HL-60 (cell line): ENCODE measurements around the gene TNFAIP1.

ENCODE experiments used
- DNase-seq, 2 experiments: peaks; one replicate each; pipeline ENCODE4 v3.0.0-alpha.2; 2010 to 2020; ENCODE audit warnings: low read depth in 1 of 2, low spot score in 1 of 2
- H3K27ac ChIP-seq: fragments of 250-450 bp; sonication (Bioruptor Pico); replicated peaks from 2 replicates; pipeline ENCODE4 v1.5.1; 2020; ENCODE audit warnings: mild to moderate bottlenecking, moderate library complexity
- H3K27me3 ChIP-seq: fragments of 250-450 bp; sonication (Bioruptor Pico); 2 replicates; pipeline ENCODE4 v1.5.1; 2021; ENCODE audit warnings: mild to moderate bottlenecking, moderate library complexity; ENCODE audit not compliant: insufficient read depth, poor library complexity, severe bottlenecking
- H3K4me3 ChIP-seq: replicated peaks from 2 replicates; pipeline ENCODE4 v1.5.1; 2011; ENCODE audit warnings: mild to moderate bottlenecking, control low read depth, low read length; ENCODE audit not compliant: insufficient read depth
- GABPA ChIP-seq: IDR thresholded peaks from 2 replicates; pipeline ENCODE4 v1.6.1; 2012; ENCODE audit warnings: low read depth
- POLR2AphosphoS5 ChIP-seq: IDR thresholded peaks from 2 replicates; pipeline ENCODE4 v1.6.1; 2012; ENCODE audit warnings: low read depth
- SPI1 ChIP-seq: IDR thresholded peaks from 2 replicates; pipeline ENCODE4 v1.6.1; 2012; ENCODE audit warnings: low read depth, mild to moderate bottlenecking, borderline replicate concordance
- TF ChIP-seq, protein P1 (sequence below): IDR thresholded peaks from 2 replicates; pipeline ENCODE4 v1.6.1; 2012; ENCODE audit warnings: low read depth; ENCODE audit not compliant: insufficient replicate concordance
- TF ChIP-seq, protein P2 (sequence below): IDR thresholded peaks from one replicate; pipeline ENCODE4 v1.5.1; 2011; ENCODE audit warnings: low read length, control low read depth, inconsistent platforms; ENCODE audit not compliant: insufficient read depth

The TNFAIP1 gene

DNA sequence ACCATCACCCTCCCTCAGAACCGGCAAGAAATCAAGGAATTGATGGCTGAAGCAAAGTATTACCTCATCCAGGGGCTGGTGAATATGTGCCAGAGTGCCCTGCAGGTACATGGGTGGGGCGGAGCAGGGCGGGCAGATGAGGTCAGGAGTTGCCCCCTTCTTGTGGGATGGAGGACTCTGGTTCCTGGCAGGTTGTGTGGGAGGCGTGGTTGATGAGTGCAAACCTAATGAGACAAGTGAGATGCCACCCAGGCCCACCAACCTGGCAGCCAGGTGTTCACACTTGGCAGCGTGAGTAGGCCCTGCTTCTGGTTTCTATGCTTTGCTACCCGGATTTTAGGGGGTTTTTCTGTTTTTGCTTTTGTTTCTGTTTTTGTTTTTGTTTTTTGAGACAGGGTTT, 4.8 kb downstream of the TNFAIP1 start:
- TF ChIP-seq POLR2AphosphoS5 (no peak), GABPA (no peak)

GRCh38 chr17:28341516-28341915, 6.0 kb downstream of the TNFAIP1 start:
- Histone ChIP-seq H3K4me3 (no peak overlapping the region), H3K27me3 (no peaks in the 10 kb centered on the region), H3K27ac (no peak overlapping the region)
- no peak for DNase-seq
- no peak for TF ChIP-seq GABPA
- TF ChIP-seq SPI1, result no peak
- no peak for TF ChIP-seq POLR2AphosphoS5
- TF ChIP-seq, protein P1, sequence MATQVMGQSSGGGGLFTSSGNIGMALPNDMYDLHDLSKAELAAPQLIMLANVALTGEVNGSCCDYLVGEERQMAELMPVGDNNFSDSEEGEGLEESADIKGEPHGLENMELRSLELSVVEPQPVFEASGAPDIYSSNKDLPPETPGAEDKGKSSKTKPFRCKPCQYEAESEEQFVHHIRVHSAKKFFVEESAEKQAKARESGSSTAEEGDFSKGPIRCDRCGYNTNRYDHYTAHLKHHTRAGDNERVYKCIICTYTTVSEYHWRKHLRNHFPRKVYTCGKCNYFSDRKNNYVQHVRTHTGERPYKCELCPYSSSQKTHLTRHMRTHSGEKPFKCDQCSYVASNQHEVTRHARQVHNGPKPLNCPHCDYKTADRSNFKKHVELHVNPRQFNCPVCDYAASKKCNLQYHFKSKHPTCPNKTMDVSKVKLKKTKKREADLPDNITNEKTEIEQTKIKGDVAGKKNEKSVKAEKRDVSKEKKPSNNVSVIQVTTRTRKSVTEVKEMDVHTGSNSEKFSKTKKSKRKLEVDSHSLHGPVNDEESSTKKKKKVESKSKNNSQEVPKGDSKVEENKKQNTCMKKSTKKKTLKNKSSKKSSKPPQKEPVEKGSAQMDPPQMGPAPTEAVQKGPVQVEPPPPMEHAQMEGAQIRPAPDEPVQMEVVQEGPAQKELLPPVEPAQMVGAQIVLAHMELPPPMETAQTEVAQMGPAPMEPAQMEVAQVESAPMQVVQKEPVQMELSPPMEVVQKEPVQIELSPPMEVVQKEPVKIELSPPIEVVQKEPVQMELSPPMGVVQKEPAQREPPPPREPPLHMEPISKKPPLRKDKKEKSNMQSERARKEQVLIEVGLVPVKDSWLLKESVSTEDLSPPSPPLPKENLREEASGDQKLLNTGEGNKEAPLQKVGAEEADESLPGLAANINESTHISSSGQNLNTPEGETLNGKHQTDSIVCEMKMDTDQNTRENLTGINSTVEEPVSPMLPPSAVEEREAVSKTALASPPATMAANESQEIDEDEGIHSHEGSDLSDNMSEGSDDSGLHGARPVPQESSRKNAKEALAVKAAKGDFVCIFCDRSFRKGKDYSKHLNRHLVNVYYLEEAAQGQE, result no peak
- TF ChIP-seq, protein P2, sequence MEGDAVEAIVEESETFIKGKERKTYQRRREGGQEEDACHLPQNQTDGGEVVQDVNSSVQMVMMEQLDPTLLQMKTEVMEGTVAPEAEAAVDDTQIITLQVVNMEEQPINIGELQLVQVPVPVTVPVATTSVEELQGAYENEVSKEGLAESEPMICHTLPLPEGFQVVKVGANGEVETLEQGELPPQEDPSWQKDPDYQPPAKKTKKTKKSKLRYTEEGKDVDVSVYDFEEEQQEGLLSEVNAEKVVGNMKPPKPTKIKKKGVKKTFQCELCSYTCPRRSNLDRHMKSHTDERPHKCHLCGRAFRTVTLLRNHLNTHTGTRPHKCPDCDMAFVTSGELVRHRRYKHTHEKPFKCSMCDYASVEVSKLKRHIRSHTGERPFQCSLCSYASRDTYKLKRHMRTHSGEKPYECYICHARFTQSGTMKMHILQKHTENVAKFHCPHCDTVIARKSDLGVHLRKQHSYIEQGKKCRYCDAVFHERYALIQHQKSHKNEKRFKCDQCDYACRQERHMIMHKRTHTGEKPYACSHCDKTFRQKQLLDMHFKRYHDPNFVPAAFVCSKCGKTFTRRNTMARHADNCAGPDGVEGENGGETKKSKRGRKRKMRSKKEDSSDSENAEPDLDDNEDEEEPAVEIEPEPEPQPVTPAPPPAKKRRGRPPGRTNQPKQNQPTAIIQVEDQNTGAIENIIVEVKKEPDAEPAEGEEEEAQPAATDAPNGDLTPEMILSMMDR, result no peak

More for the DNA sequence above, 4.8 kb downstream of the TNFAIP1 start:
- Histone ChIP-seq H3K27me3 (no peaks in the 10 kb centered on the region), H3K27ac (no peak overlapping the region), H3K4me3 (no peak overlapping the region)
- no peak for DNase-seq

DNA sequence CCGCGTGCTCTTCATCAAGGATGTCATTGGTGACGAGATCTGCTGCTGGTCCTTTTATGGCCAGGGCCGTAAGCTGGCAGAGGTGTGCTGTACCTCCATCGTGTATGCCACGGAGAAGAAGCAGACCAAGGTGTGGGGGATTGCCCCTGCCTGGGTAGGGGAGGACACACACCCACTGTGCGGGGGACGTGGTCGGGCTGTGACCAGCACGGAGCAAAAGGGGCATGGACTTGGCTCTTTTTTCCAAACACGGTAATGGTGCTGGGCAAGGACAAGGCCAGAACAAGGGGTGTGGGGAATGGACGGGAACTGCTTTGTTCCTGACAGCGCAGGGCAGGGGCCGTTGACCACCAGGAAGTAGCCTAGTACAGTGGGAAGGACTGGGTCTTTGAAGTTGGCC, 6.8 kb downstream of the TNFAIP1 start:
- TF ChIP-seq, protein P1, result no peak
- TF ChIP-seq POLR2AphosphoS5 (no peak), SPI1 (no peak), GABPA (no peak)
- TF ChIP-seq, protein P2, result no peak
- DNase-seq, result no peak
- Histone ChIP-seq H3K27me3 (no peaks in the 10 kb centered on the region), H3K4me3 (no peak overlapping the region), H3K27ac (no peak overlapping the region)

GRCh38 chr17:28343491-28343932, 8.0 kb downstream of the TNFAIP1 start:
- no peak overlapping the region for H3K4me3 ChIP-seq
- no peak overlapping the region for H3K27ac ChIP-seq
- TF ChIP-seq SPI1 (no peak), POLR2AphosphoS5 (0 out of 2 replicates have a peak, but pooled peaks have one; percentile 30)
- TF ChIP-seq, protein P1, result no peak
- no peaks in the 10 kb centered on the region for H3K27me3 ChIP-seq
- DNase-seq, result no peak
